ENCODE results near the gene VPS16.

DNA sequence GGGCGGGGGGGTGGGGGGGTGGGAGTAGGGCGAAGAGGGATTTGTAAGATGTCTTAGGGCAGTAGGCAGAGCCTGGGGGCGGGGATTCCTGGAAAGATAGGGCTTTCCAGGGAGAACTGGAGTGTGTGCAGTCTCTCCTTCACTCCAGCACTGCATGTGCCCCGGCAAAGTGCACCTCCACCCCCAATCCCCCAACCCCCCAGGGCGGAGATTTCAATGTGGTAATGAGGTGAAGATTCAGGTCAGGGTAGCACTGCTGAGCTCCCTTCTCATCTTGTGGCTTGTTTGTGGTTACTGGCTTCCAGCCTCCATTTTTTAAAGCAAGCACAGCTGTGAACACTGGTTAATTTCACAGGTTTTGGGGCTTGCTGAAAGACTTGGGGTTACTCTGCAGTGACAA, 18.5 kb upstream of the VPS16 start:
- TF ChIP-seq, protein P1, sequence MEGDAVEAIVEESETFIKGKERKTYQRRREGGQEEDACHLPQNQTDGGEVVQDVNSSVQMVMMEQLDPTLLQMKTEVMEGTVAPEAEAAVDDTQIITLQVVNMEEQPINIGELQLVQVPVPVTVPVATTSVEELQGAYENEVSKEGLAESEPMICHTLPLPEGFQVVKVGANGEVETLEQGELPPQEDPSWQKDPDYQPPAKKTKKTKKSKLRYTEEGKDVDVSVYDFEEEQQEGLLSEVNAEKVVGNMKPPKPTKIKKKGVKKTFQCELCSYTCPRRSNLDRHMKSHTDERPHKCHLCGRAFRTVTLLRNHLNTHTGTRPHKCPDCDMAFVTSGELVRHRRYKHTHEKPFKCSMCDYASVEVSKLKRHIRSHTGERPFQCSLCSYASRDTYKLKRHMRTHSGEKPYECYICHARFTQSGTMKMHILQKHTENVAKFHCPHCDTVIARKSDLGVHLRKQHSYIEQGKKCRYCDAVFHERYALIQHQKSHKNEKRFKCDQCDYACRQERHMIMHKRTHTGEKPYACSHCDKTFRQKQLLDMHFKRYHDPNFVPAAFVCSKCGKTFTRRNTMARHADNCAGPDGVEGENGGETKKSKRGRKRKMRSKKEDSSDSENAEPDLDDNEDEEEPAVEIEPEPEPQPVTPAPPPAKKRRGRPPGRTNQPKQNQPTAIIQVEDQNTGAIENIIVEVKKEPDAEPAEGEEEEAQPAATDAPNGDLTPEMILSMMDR (conservative IDR thresholded peaks at IDR 0.05; ENCODE audit: low read length) = no peak
- no peak for TF ChIP-seq EZH2phosphoT487 (IDR thresholded peaks at IDR 0.05; ENCODE audit: borderline replicate concordance, low read depth, low read length)
